IPS DF 6.9 (cell line): Measurements from ENCODE around the gene ZNF492.
"Not testable (repeated sequence)": the region's sequence is repeated elsewhere in the genome, so short reads cannot be mapped to it uniquely, and the experiment has no call there.

ENCODE experiments used
- DNase-seq: peaks from one replicate; pipeline ENCODE4 v3.0.0-alpha.2; 2013; ENCODE audit warnings: low read depth, low spot score
- H3K27ac ChIP-seq: one replicate; pipeline ENCODE4 v1.5.1; 2013; ENCODE audit warnings: low read length, control low read depth
- H3K27me3 ChIP-seq: 2 replicates; pipeline ENCODE4 v1.6.1; 2013; ENCODE audit warnings: mild to moderate bottlenecking, low read length; ENCODE audit not compliant: control insufficient read depth, insufficient read depth
- H3K36me3 ChIP-seq: 2 replicates; pipeline ENCODE4 v1.6.1; 2013; ENCODE audit warnings: low read length; ENCODE audit not compliant: control insufficient read depth, insufficient read depth
- H3K4me1 ChIP-seq: 2 replicates; pipeline ENCODE4 v1.6.1; 2013; ENCODE audit warnings: low read length; ENCODE audit not compliant: control insufficient read depth, insufficient read depth
- H3K4me3 ChIP-seq: 2 replicates; pipeline ENCODE4 v1.5.1; 2013; ENCODE audit warnings: mild to moderate bottlenecking, low read length
- H3K9me3 ChIP-seq: 2 replicates; pipeline ENCODE4 v1.6.1; 2013; ENCODE audit warnings: low read length, inconsistent platforms; ENCODE audit not compliant: control insufficient read depth, insufficient read depth
- WGBS: extraction: QIAGEN DNeasy Blood & Tissue Kit; methylation state at CpG from one replicate; pipeline ENCODE4 v1.1.7; 2013; ENCODE audit warnings: mixed read lengths, missing lambda C conversion rate; ENCODE audit not compliant: insufficient read length, insufficient coverage; 5-methylcytosine and 5-hydroxymethylcytosine counted together

Gene ZNF492

DNA sequence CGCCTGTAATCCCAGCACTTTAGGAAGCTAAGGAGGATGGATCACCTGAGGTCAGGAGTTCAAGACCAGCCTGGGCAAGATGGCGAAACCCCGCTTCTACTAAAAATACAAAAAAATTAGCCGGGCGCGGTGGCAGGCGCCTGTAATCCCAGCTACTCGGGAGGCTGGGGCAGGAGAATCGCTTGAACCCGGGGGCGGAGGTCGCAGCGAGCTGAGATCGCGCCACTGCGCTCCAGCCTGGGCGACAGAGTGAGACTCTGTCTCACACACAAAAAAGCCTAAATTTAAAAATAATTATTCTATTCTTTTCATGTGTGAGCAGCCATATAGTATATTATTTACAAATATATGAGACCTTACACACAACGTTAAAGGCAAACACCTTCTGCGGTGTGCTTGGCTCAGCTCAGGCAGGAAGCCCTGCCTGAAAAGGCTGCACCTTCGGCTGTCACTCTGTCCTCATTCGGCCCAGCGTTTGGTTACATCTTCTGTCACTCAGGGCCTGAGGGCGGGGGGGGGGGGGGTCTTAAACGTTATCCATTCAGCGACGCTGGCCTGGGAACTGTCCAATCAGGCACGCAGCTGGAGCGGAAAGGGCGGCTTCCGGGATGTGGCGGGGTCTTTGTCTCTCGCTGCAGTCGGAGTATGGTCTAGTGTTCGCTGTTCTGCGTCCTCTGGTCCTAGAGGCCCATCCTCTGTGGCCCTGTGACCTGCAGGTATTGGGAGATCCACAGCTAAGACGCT lies at the start of gene ZNF492:
ZNF492 (plus strand) TSS at position 619 of the 744 bp plus-strand sequence. CDS start 19,076 bp downstream, outside the sequence.
- not testable (repeated sequence) for H3K27me3 ChIP-seq, H3K9me3 ChIP-seq, H3K4me1 ChIP-seq, H3K4me3 ChIP-seq, DNase-seq, H3K27ac ChIP-seq, H3K36me3 ChIP-seq
- no CpG with 5 or more reads among the region's 36 CpGs for WGBS

DNA sequence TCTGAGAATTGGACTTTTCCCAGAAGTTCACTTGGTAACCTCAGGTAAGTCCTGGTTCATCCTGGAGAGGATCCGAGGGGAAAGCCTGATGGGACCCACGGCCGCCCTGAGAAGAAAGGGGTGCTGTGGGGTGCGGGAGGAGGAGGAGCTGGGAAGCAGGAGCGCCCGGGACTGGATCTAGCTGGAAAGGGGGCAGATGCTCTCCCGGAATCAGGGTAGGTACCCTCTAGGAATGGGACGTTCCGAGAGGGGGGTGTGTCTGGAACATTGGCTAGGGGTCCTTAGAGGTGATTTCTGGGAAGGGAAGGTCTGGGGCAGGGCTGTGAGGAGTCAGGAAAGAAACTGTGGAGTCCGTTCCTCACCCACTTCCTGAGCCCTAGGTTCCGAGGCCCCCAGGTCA lies 38.7 kb upstream of the ZNF492 start:
- no peak for DNase-seq
- no CpG with 5 or more reads among the region's 11 CpGs for WGBS
- Histone ChIP-seq H3K27ac (no peak overlapping the region), H3K27me3 (no peaks in the 10 kb centered on the region), H3K9me3 (peaks cover 14% of the 10 kb centered on the region), H3K36me3 (no peaks in the 10 kb centered on the region; the same call in 1 of the 2 replicates), H3K4me1 (no peaks in the 10 kb centered on the region), H3K4me3 (no peak overlapping the region)

DNA sequence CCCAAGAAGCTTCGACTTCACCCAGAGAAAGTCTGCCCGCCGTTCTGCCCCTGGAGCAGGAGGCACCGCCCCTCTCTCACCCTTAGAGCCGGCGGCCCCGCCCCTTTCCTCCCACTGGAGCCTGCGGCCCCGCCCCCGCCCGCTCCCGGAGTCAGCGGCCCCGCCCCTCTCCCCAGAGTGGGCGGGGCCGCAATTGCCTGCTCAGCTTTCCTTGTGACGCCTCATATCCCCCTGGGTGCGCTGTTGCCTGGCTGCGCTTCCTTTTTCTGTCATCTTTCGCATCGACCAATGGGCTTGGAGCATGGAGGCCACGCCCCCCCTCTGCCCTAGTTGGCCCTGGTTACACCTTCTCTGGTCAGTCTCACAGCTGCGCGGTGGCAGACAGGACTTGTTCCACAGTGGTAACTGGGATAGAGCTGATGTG lies 38.2 kb upstream of the ZNF492 start:
- H3K27me3 ChIP-seq, result no peaks in the 10 kb centered on the region
- H3K36me3 ChIP-seq, result no peaks in the 10 kb centered on the region; the same call in 1 of the 2 replicates
- WGBS, result no CpG with 5 or more reads among the region's 24 CpGs
- no peak overlapping the region for H3K4me3 ChIP-seq
- peaks cover 16% of the 10 kb centered on the region for H3K9me3 ChIP-seq
- no peak for DNase-seq
- H3K4me1 ChIP-seq, result no peaks in the 10 kb centered on the region
- H3K27ac ChIP-seq, result no peak overlapping the region

DNA sequence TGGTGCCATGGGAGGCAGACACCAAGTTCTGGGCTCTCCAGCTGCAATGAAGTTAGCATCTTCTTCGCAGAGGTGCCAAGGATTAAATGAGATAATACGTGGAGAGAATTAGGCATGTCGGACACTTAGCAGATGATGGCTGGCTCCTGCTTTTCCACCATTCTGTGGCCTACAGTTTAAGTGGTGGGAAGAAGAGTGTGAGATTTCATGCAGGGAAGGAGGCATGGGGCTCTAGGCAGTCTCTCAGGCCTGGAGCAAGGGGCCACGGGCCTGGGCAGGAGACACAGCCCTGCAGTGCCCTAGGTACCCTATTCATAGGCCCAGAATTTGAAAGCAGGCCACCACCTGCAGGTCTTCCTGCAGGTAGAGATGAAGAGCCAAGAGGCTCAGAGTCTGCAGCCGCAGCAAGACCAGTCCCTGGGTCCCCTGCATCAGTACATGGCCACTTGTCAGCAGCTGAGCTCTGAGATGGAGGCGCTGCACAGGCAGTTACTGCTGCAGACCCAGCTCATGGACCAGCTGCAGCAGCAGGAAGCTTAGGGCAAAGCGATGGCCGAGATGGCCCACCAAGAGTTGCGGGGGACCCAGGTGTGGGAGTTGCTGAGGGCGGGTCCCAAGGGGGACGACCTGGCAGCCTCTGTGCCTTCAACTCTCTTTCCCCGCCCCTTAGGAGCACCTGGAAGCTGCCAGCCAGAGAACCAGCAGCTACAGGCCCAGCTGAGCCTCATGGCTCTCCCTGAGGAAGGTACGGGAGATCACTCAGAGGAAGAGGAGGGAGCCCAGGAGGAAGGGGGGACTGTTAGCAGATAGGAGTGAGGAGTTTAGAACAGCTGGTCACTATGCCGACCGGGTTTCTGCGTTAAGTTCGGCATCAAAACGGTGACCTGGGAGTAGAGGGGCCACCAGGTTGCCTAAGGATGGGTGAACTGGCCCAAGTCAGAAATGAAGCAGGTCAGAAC lies 33.2 kb upstream of the ZNF492 start:
- Histone ChIP-seq H3K4me3 (no peak overlapping the region), H3K27ac (no peak overlapping the region), H3K9me3 (peaks cover 33% of the 10 kb centered on the region), H3K4me1 (no peaks in the 10 kb centered on the region), H3K27me3 (no peaks in the 10 kb centered on the region), H3K36me3 (no peaks in the 10 kb centered on the region; the same call in 1 of the 2 replicates)
- WGBS, result no CpG with 5 or more reads among the region's 18 CpGs
- DNase-seq, result no peak

DNA sequence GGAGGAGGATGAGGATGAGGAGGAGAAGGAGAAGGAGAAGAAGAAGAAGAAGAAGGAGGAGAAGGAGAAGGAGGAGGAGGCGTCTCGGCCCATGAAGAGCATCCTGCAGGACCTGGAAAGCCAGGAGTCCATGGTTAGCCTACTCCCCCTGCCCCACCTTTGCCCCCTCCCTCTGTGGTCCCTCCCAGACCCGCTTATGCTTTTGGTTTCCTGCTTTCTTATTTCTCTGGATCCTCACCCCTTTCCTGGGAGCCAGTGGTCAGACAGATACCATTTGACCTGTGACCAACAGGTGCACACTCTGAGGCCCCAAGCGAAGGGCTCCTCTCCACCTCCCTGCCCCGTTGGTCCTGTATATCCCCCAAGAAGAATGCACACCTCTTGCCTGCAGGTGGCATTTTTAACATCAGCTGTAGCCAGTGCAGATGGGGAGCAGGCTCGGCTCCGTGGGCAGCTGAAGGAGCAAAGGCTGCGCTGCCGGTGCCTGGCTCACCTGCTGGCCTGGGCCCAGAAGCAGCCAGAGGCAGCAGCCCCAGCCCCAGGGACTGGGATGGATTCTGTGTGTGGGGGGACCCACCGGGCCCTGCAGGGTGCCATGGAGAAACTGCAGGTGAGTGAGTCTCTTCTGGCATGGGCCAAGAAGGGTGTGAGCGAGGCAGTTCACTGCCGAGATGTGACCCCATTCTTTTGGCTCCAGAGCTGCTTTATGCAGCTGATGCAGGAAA lies 32.1 kb upstream of the ZNF492 start:
- WGBS, result no CpG with 5 or more reads among the region's 12 CpGs
- Histone ChIP-seq H3K9me3 (peaks cover 39% of the 10 kb centered on the region), H3K4me3 (no peak overlapping the region), H3K4me1 (no peaks in the 10 kb centered on the region), H3K27ac (no peak overlapping the region), H3K36me3 (no peaks in the 10 kb centered on the region; the same call in 1 of the 2 replicates), H3K27me3 (no peaks in the 10 kb centered on the region)
- DNase-seq, result no peak

DNA sequence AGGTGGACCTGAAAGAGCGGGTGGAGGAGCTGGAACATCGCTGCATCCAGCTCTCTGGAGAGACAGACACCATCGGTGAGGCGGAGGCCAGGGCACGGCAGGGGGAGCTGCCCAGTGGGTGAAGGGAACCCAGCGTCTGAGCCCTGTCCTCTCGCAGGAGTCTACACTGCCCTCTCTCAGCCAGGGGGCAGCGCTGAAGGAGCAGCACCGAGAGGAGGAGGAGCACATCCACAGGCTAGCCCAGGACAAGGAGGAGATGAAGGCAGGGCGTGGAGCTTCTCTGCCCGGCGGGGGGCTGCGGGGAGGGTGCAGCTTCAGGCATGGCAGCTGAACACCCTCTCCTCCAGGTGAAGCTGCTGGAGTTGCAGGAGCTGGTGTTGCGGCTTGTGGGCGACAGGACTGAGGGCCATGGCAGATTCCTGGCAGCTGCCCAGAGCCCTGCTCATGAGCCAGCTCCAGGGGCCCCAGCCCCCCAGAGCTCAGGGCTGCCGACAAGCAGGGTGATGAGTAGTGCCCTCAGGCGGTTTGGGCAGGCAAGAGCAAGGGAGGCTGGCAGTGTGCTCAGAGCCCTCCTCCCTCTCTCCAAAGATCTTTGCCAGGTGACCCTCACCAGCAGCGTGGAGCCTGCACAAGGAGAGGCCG lies 31.4 kb upstream of the ZNF492 start:
- no peak for DNase-seq
- no peak overlapping the region for H3K27ac ChIP-seq
- no CpG with 5 or more reads among the region's 19 CpGs for WGBS
- H3K27me3 ChIP-seq, result no peaks in the 10 kb centered on the region
- H3K9me3 ChIP-seq, result peaks cover 46% of the 10 kb centered on the region
- H3K4me1 ChIP-seq, result no peaks in the 10 kb centered on the region
- no peaks in the 10 kb centered on the region; the same call in 1 of the 2 replicates for H3K36me3 ChIP-seq
- no peak overlapping the region for H3K4me3 ChIP-seq

DNA sequence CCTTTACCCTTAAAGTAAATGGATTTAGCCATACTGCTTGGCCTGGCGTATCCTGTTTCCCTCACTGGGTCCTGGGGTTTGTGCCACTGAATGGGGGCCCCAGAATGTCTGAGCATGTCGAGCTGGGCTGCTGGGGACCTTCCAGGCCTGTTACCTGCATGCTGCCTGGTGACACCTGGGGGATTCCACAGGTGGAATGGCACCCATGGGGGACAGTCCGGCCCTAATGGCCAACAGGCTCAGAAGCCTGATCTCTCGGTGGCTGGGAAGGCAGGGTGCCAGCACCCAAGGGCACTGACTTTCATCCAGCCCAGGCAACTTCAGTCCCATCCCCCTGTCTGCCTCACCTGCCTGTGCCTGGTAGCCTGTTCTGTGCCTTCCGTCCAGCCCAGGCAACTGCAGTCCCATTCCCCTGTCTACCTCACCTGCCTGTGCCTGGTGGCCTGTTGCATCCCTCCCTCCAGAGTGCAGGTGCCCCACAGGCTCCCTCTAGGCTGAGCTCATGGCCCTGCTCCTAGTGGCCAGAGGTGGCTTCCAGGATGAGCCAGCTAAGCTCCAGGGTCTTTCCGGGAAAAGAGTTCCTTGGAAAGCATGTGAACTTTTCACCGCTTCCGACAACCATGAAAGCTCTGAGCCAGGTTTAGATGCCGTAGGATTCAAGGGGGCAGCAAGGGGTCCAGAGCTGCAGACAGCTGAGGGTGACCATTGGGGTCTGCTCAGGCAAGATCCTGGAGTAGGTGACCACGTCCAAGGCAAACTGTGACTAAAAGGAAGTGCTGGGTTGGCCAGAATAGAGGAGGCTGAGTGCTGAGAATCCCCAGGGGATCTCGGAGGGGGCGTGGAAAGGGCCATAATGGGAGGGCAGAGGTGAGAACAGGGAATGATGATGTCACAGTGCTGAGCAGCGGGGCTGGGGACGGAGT lies 30.3 kb upstream of the ZNF492 start:
- H3K4me3 ChIP-seq, result no peak overlapping the region
- H3K9me3 ChIP-seq, result peaks cover 44% of the 10 kb centered on the region
- no CpG with 5 or more reads among the region's 14 CpGs for WGBS
- DNase-seq, result no peak
- H3K4me1 ChIP-seq, result no peaks in the 10 kb centered on the region
- H3K27ac ChIP-seq, result no peak overlapping the region
- no peaks in the 10 kb centered on the region; the same call in 1 of the 2 replicates for H3K36me3 ChIP-seq
- no peaks in the 10 kb centered on the region for H3K27me3 ChIP-seq

DNA sequence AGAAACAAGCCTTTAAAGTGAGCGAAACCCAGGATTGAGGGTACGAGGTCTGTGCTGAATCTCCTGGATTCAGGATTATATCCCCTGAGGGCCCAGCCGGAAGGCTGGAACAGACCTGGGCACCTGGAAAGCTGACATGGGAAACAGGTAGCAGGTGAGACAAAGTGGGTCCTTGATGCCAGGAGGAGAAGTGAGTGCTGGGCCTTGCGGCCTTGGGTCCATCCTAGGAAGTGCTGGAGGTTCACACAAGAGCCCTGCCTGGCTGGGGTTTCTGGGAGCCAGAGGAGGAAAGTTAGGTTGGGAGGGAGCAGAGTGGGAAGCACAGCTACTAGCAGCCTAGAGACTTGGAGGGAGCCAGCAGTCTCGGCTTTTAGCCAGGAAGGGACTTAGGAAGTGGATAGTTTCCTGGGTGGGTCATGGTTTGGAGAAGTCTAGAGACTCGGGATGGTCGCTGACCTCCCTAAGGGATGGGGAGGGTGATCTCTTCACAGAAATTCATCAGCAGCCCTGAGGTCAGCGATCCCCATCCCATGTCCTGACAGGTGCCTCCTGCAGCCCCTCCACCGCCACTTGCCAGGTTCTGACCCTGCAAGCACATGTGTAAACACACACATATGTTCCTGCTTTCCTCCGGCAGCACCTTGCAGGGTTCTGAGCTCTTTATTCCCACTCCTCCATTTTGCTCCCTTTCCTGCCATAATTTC lies 29.4 kb upstream of the ZNF492 start:
- H3K27me3 ChIP-seq, result no peaks in the 10 kb centered on the region
- no CpG with 5 or more reads among the region's 10 CpGs for WGBS
- H3K9me3 ChIP-seq, result peaks cover 41% of the 10 kb centered on the region

More for the DNA sequence above, 29.4 kb upstream of the ZNF492 start:
- Histone ChIP-seq H3K4me1 (no peaks in the 10 kb centered on the region), H3K4me3 (no peak overlapping the region), H3K36me3 (no peaks in the 10 kb centered on the region; the same call in 1 of the 2 replicates), H3K27ac (no peak overlapping the region)
- DNase-seq, result no peak
